MM.1S (cell line): ENCODE measurements around the gene PCDHGA7.

Experiments used
- EZH2 ChIP-seq: fragments of 300-600 bp; sonication (generic); optimal IDR thresholded peaks from 2 replicates; pipeline ENCODE3; 2017; ENCODE audit warnings: low read depth, mild to moderate bottlenecking, antibody characterized with exemption, low read length, mixed read lengths
- EZH2phosphoT487 ChIP-seq: fragments of 300-600 bp; sonication (generic); IDR thresholded peaks from 2 replicates; pipeline ENCODE4 v1.6.1; 2018; ENCODE audit warnings: antibody characterized with exemption, low read length
- TF ChIP-seq, protein P1 (sequence below): fragments of 300-600 bp; sonication (generic); IDR thresholded peaks from 2 replicates; pipeline ENCODE4 v1.5.1; 2016; ENCODE audit warnings: antibody characterized with exemption, low read length, mixed read lengths

GRCh38 chr5:141383345-141383744 is 803 bp downstream of the PCDHGA7 start:
- TF ChIP-seq, protein P1, sequence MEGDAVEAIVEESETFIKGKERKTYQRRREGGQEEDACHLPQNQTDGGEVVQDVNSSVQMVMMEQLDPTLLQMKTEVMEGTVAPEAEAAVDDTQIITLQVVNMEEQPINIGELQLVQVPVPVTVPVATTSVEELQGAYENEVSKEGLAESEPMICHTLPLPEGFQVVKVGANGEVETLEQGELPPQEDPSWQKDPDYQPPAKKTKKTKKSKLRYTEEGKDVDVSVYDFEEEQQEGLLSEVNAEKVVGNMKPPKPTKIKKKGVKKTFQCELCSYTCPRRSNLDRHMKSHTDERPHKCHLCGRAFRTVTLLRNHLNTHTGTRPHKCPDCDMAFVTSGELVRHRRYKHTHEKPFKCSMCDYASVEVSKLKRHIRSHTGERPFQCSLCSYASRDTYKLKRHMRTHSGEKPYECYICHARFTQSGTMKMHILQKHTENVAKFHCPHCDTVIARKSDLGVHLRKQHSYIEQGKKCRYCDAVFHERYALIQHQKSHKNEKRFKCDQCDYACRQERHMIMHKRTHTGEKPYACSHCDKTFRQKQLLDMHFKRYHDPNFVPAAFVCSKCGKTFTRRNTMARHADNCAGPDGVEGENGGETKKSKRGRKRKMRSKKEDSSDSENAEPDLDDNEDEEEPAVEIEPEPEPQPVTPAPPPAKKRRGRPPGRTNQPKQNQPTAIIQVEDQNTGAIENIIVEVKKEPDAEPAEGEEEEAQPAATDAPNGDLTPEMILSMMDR, result no peak
- TF ChIP-seq EZH2phosphoT487 (no peak), EZH2 (no peak)
